Type B pancreatic cell (in vitro differentiated cells): ENCODE results near the gene NELL1. TPM values are rescaled to one million over a fixed set of nuclear protein-coding genes. Genes with fewer than 3 reads are reported as not detected.

Experiments used
- DNase-seq: peaks from one replicate; pipeline ENCODE4 v3.0.0; 2021; ENCODE audit warnings: mixed read lengths; ENCODE audit not compliant: unreplicated experiment; ENCODE audit errors: extremely low spot score
- H3K27ac Mint-ChIP-seq: 2 replicates; pipeline ENCODE4 v1.8.0; 2021; ENCODE audit warnings: mild to moderate bottlenecking, mixed read lengths
- H3K27me3 Mint-ChIP-seq: 2 replicates; pipeline ENCODE4 v1.8.0; 2021; ENCODE audit warnings: mixed read lengths
- H3K36me3 Mint-ChIP-seq: 2 replicates; pipeline ENCODE4 v1.8.0; 2021; ENCODE audit warnings: mixed read lengths
- H3K4me1 Mint-ChIP-seq: one replicate; pipeline ENCODE4 v1.8.0; 2021; ENCODE audit warnings: mixed read lengths; ENCODE audit not compliant: unreplicated experiment
- H3K4me3 Mint-ChIP-seq: 2 replicates; pipeline ENCODE4 v1.8.0; 2021; ENCODE audit warnings: mild to moderate bottlenecking, mixed read lengths
- H3K9me3 Mint-ChIP-seq: 2 replicates; pipeline ENCODE4 v1.8.0; 2021; ENCODE audit warnings: mixed read lengths
- total RNA-seq: library from RNA; stranded (reverse); gene quantifications from 2 replicates; pipeline ENCODE4 v1.2.1, GENCODE V29; 2021; ENCODE audit warnings: low replicate concordance
- TF ChIP-seq, protein P1 (sequence below): fragments of 200-600 bp; sonication (generic); conservative IDR thresholded peaks from 2 replicates; pipeline ENCODE4 v1.5.0; 2021; ENCODE audit warnings: antibody characterized with exemption, mild to moderate bottlenecking

The NELL1 gene
- total RNA-seq, 1 donor from 2014 or later = 16.9 TPM

GRCh38 chr11:21614961-21615360 lies 945.6 kb downstream of the NELL1 start:
- H3K4me1 Mint-ChIP-seq = no peaks in the 10 kb centered on the region
- H3K36me3 Mint-ChIP-seq = no peaks in the 10 kb centered on the region
- TF ChIP-seq, protein P1, sequence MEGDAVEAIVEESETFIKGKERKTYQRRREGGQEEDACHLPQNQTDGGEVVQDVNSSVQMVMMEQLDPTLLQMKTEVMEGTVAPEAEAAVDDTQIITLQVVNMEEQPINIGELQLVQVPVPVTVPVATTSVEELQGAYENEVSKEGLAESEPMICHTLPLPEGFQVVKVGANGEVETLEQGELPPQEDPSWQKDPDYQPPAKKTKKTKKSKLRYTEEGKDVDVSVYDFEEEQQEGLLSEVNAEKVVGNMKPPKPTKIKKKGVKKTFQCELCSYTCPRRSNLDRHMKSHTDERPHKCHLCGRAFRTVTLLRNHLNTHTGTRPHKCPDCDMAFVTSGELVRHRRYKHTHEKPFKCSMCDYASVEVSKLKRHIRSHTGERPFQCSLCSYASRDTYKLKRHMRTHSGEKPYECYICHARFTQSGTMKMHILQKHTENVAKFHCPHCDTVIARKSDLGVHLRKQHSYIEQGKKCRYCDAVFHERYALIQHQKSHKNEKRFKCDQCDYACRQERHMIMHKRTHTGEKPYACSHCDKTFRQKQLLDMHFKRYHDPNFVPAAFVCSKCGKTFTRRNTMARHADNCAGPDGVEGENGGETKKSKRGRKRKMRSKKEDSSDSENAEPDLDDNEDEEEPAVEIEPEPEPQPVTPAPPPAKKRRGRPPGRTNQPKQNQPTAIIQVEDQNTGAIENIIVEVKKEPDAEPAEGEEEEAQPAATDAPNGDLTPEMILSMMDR = no peak
- DNase-seq = no peak
- H3K9me3 Mint-ChIP-seq = no peaks in the 10 kb centered on the region
- no peak overlapping the region for H3K27ac Mint-ChIP-seq
- H3K4me3 Mint-ChIP-seq = no peak overlapping the region
- no peaks in the 10 kb centered on the region for H3K27me3 Mint-ChIP-seq

DNA sequence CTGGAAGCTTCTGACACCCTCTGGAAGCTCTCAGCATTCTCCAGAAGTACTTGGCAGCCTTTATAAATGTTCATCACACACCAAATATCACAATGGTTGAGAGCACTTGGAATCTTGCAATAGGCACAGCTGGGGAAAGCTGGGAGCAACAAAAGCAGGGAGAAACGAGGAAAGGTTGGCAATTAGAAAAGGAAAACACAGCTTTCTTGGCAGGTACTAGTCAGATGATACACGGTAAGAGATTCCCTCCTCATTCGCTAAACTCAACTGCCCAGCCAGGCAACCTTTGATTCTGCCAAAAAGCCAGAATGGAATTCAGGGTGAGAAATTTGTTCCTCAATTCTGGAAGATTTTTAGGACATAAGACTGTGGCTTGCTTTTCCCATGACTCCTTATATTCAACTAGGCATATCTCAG lies 946.6 kb downstream of the NELL1 start:
- no peaks in the 10 kb centered on the region for H3K9me3 Mint-ChIP-seq
- H3K27ac Mint-ChIP-seq = no peak overlapping the region
- no peak for DNase-seq
- H3K27me3 Mint-ChIP-seq = peaks cover 3% of the 10 kb centered on the region
- H3K4me3 Mint-ChIP-seq = no peak overlapping the region
- TF ChIP-seq, protein P1 = no peak
- H3K36me3 Mint-ChIP-seq = no peaks in the 10 kb centered on the region
- no peaks in the 10 kb centered on the region for H3K4me1 Mint-ChIP-seq

DNA sequence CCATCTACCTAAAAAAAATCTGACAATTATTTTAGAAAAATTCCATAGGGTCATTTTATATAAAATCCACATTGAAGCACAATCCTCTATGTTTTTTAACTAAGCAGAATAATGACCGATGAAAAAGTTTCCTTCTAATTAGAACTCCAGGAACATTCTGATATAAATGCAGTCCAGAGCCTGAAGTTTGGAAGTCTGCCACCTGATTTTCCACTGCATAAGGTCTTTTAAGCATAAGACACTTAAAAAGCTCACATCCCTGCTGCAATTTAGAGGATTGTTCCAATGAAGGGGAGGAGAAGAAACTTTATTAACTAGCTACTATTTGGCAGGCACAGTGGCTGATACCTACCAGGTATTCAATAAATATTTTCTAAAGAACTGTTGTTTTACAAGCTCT lies 953.2 kb downstream of the NELL1 start:
- Mint-ChIP-seq H3K36me3 (no peaks in the 10 kb centered on the region), H3K9me3 (no peaks in the 10 kb centered on the region), H3K27ac (no peak overlapping the region), H3K27me3 (peaks cover 3% of the 10 kb centered on the region), H3K4me1 (no peaks in the 10 kb centered on the region), H3K4me3 (no peak overlapping the region)
- TF ChIP-seq, protein P1 = no peak
- no peak for DNase-seq

GRCh38 chr11:21622995-21623394 lies 953.6 kb downstream of the NELL1 start:
- H3K9me3 Mint-ChIP-seq = no peaks in the 10 kb centered on the region
- DNase-seq = no peak
- no peaks in the 10 kb centered on the region for H3K4me1 Mint-ChIP-seq
- H3K27me3 Mint-ChIP-seq = peaks cover 3% of the 10 kb centered on the region
- no peaks in the 10 kb centered on the region for H3K36me3 Mint-ChIP-seq
- TF ChIP-seq, protein P1 = no peak
- H3K27ac Mint-ChIP-seq = no peak overlapping the region
- H3K4me3 Mint-ChIP-seq = no peak overlapping the region

Other genes with a start within 250 kb of the NELL1 start
- gene SLC6A5, start 70.0 kb upstream of the NELL1 start, total RNA-seq = not detected in 2 replicates